CD14-positive monocyte (primary cell): ENCODE data around the gene ANTXR1. TPM values are rescaled to one million over a fixed set of nuclear protein-coding genes. Genes with fewer than 3 reads are reported as not detected.

Experiments
- DNase-seq, 3 donors: peaks; one replicate each; pipeline ENCODE4 v3.0.0-alpha.2; 2011 to 2022
- H2AFZ ChIP-seq: 2 replicates; pipeline ENCODE4 v1.6.0; 2012; ENCODE audit warnings: mild to moderate bottlenecking, low read depth, low read length, inconsistent platforms; ENCODE audit not compliant: insufficient read depth, poor library complexity, severe bottlenecking
- H3K27ac ChIP-seq, 2 donors: 1 replicate in 1 of 2; 2 replicates in 1 of 2; pipeline ENCODE4 v1.5.1; 2012 to 2013; ENCODE audit warnings: low read length in 2 of 2, control low read depth in 1 of 2, inconsistent platforms in 1 of 2, low read depth in 1 of 2, mild to moderate bottlenecking in 1 of 2
- H3K27me3 ChIP-seq, 2 donors: one replicate each; pipeline versions ENCODE4 v1.6.0 to v1.6.1; 2011 to 2013; ENCODE audit warnings: low read length in 2 of 2; ENCODE audit not compliant: control insufficient read depth in 2 of 2, insufficient read depth in 2 of 2
- H3K36me3 ChIP-seq, 2 donors: replicated peaks in 1 of 2; 1 replicate in 1 of 2; 2 replicates in 1 of 2; pipeline versions ENCODE4 v1.5.1 to v1.6.1; 2012 to 2013; ENCODE audit warnings: low read length in 2 of 2, control low read depth in 1 of 2, inconsistent platforms in 1 of 2, mild to moderate bottlenecking in 1 of 2; ENCODE audit not compliant: insufficient read depth in 2 of 2, control insufficient read depth in 1 of 2
- H3K4me1 ChIP-seq, 2 donors: 1 replicate in 1 of 2; 2 replicates in 1 of 2; pipeline versions ENCODE4 v1.5.1 to v1.6.1; 2012 to 2013; ENCODE audit warnings: low read length in 2 of 2, control low read depth in 1 of 2, inconsistent platforms in 1 of 2, mild to moderate bottlenecking in 1 of 2, moderate library complexity in 1 of 2; ENCODE audit not compliant: insufficient read depth in 2 of 2, control insufficient read depth in 1 of 2
- H3K4me2 ChIP-seq: replicated peaks from 2 replicates; pipeline ENCODE3; 2012; ENCODE audit warnings: low read length, moderate library complexity, mild to moderate bottlenecking; ENCODE audit not compliant: poor library complexity, severe bottlenecking; ENCODE audit errors: extremely low read depth
- H3K4me3 ChIP-seq, 3 experiments: fragments of 200-600 bp in 1 of 3; sonication (generic) in 1 of 3; replicated peaks in 1 of 3; 1 replicate in 2 of 3; 2 replicates in 1 of 3; pipeline ENCODE4 v1.5.1; 2011 to 2013; ENCODE audit warnings: low read length in 3 of 3, mild to moderate bottlenecking in 3 of 3, control low read depth in 2 of 3, low read depth in 2 of 3, inconsistent platforms in 1 of 3, moderate library complexity in 1 of 3
- H3K79me2 ChIP-seq: 2 replicates; pipeline ENCODE4 v1.6.0; 2012; ENCODE audit warnings: mild to moderate bottlenecking, control low read depth, inconsistent platforms, low read length, moderate library complexity; ENCODE audit not compliant: insufficient read depth
- H3K9ac ChIP-seq: 2 replicates; pipeline ENCODE4 v1.6.0; 2017; ENCODE audit warnings: low read length, mild to moderate bottlenecking; ENCODE audit not compliant: insufficient read depth, poor library complexity, severe bottlenecking
- H3K9me3 ChIP-seq, 2 donors: replicated peaks in 1 of 2; 1 replicate in 1 of 2; 2 replicates in 1 of 2; pipeline versions ENCODE4 v1.5.1 to v1.6.1; 2012 to 2013; ENCODE audit warnings: low read length in 2 of 2, control low read depth in 1 of 2; ENCODE audit not compliant: control insufficient read depth in 1 of 2, insufficient read depth in 1 of 2
- H4K20me1 ChIP-seq: 2 replicates; pipeline ENCODE4 v1.6.0; 2012; ENCODE audit warnings: mild to moderate bottlenecking, low read length, control low read depth, moderate library complexity; ENCODE audit not compliant: insufficient read depth
- H3K27ac Mint-ChIP-seq, 7 donors: one replicate each; pipeline ENCODE4 v1.8.0; 2020; ENCODE audit warnings: mild to moderate bottlenecking in 7 of 7, mixed read lengths in 7 of 7, moderate library complexity in 6 of 7, inconsistent platforms in 2 of 7
- H3K27me3 Mint-ChIP-seq, 3 donors: one replicate each; pipeline ENCODE4 v1.8.0; 2021 to 2022; ENCODE audit warnings: low read depth in 3 of 3, mild to moderate bottlenecking in 3 of 3, mixed read lengths in 3 of 3, moderate library complexity in 3 of 3, inconsistent platforms in 1 of 3
- H3K36me3 Mint-ChIP-seq, 2 donors: one replicate each; pipeline ENCODE4 v1.8.0; 2020; ENCODE audit warnings: mixed read lengths in 2 of 2, inconsistent platforms in 1 of 2, mild to moderate bottlenecking in 1 of 2
- H3K4me1 Mint-ChIP-seq: one replicate; pipeline ENCODE4 v1.8.0; 2020; ENCODE audit warnings: mild to moderate bottlenecking, mixed read lengths
- H3K4me3 Mint-ChIP-seq, 2 donors: one replicate each; pipeline ENCODE4 v1.8.0; 2020; ENCODE audit warnings: mild to moderate bottlenecking in 2 of 2, mixed read lengths in 2 of 2, moderate library complexity in 1 of 2
- H3K9me3 Mint-ChIP-seq, 7 donors: one replicate each; pipeline ENCODE4 v1.8.0; 2020 to 2022; ENCODE audit warnings: mixed read lengths in 7 of 7, mild to moderate bottlenecking in 6 of 7, moderate library complexity in 6 of 7, inconsistent platforms in 2 of 7
- WGBS: methylation state at CpG from one replicate; pipeline ENCODE4 v1.1.5; 2013; ENCODE audit warnings: missing lambda C conversion rate; ENCODE audit not compliant: insufficient coverage; 5-methylcytosine and 5-hydroxymethylcytosine counted together
- intact Hi-C, 2 donors: fragments of 100-400 bp; cut with micrococcal nuclease; formaldehyde crosslinking; loops; one replicate each; pipeline versions ENCODE4 v1.15.0 to v1.15.1; 2023
- polyA plus RNA-seq, 3 donors: library from polyadenylated mRNA; depleted of rRNA in 1 of 3; unstranded in 2 of 3; stranded (reverse) in 1 of 3; fragments of 300-500 nt in 2 of 3; fragments of >200 nt in 1 of 3; fragmentation: Illumina TruSeq in 2 of 3; gene quantifications; 1 replicate in 2 of 3; 2 replicates in 1 of 3; pipeline ENCODE4 v1.2.3, GENCODE V29; 2012 to 2021
- TF ChIP-seq, protein P1 (sequence below): fragments of 200-600 bp; IDR thresholded peaks from one replicate; pipeline ENCODE4 v1.8.0; 2022; ENCODE audit warnings: antibody characterized with exemption, mild to moderate bottlenecking

Gene ANTXR1
- polyA plus RNA-seq, 3 donors: not detected

DNA sequence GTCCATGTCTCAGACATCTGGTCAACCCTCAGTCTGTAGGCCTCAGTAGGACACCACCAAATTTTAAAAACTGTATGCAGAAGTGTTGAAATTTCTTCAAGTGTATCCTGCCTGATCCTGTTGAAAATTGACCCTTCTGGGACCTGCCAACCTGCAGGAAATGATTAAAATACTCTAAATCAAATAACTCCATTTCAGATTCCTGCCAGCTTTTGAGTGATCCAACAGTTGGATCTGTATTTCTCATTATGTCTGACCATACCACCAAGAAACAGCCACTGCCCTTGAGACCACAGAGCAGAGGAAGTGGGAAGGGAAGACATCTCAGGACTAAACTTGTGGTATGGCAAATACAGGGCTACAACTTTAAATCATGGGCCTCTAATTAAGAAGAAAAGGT is 113.4 kb downstream of the ANTXR1 start:
- no peaks in the 10 kb centered on the region for H3K9me3 ChIP-seq
- H3K27me3 Mint-ChIP-seq: peaks cover 0 to 4% (median 2%) of the 10 kb centered on the region in 3 donors
- no peak overlapping the region for H3K27ac ChIP-seq
- H3K36me3 Mint-ChIP-seq: no peaks in the 10 kb centered on the region
- H3K4me1 Mint-ChIP-seq: no peaks in the 10 kb centered on the region
- DNase-seq: no peak
- no peaks in the 10 kb centered on the region for H3K27me3 ChIP-seq
- no peaks in the 10 kb centered on the region for H3K79me2 ChIP-seq
- intact Hi-C loops: no loop called here
- no peak overlapping the region for H2AFZ ChIP-seq
- H3K4me2 ChIP-seq: no peak overlapping the region
- no peak overlapping the region for H3K9ac ChIP-seq
- H3K9me3 Mint-ChIP-seq: peaks cover 0 to 2% (median 0%) of the 10 kb centered on the region in 7 donors
- H3K4me1 ChIP-seq: no peaks in the 10 kb centered on the region
- no peaks in the 10 kb centered on the region for H3K36me3 ChIP-seq
- no peak overlapping the region for H3K4me3 Mint-ChIP-seq
- H4K20me1 ChIP-seq: no peaks in the 10 kb centered on the region
- TF ChIP-seq, protein P1, sequence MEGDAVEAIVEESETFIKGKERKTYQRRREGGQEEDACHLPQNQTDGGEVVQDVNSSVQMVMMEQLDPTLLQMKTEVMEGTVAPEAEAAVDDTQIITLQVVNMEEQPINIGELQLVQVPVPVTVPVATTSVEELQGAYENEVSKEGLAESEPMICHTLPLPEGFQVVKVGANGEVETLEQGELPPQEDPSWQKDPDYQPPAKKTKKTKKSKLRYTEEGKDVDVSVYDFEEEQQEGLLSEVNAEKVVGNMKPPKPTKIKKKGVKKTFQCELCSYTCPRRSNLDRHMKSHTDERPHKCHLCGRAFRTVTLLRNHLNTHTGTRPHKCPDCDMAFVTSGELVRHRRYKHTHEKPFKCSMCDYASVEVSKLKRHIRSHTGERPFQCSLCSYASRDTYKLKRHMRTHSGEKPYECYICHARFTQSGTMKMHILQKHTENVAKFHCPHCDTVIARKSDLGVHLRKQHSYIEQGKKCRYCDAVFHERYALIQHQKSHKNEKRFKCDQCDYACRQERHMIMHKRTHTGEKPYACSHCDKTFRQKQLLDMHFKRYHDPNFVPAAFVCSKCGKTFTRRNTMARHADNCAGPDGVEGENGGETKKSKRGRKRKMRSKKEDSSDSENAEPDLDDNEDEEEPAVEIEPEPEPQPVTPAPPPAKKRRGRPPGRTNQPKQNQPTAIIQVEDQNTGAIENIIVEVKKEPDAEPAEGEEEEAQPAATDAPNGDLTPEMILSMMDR: no peak
- no peak overlapping the region for H3K27ac Mint-ChIP-seq
- H3K4me3 ChIP-seq: no peak overlapping the region

DNA sequence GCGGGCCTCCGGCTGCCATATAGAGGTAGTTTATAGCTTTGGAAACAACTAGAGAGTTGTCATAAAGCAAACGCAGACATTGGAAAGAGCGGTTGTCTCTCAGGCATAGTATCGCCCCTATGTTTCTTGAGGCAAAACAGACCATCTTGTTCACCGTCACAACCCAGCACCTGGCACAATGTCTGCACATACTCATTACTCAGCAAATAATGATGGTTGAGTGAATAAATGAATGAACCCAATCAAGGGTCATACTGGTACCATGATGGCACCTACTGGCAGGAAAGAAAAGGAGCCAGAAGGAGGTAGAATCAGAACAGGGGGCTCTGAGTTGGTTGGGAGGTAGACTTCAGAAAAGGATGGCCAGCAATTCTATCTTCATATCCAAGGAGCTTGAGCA is 118.5 kb downstream of the ANTXR1 start:
- TF ChIP-seq, protein P1: no peak
- H3K9me3 Mint-ChIP-seq: peaks cover 0 to 2% (median 0%) of the 10 kb centered on the region in 7 donors
- H4K20me1 ChIP-seq: no peaks in the 10 kb centered on the region

More for the DNA sequence above, 118.5 kb downstream of the ANTXR1 start:
- Histone ChIP-seq H3K27ac (no peak overlapping the region), H3K27me3 (peaks cover 0 to 2% of the 10 kb centered on the region in 2 donors), H3K4me2 (no peak overlapping the region), H3K36me3 (no peaks in the 10 kb centered on the region), H3K4me1 (no peaks in the 10 kb centered on the region), H3K4me3 (no peak overlapping the region), H3K9ac (no peak overlapping the region), H2AFZ (no peak overlapping the region), H3K79me2 (no peaks in the 10 kb centered on the region), H3K9me3 (no peaks in the 10 kb centered on the region)
- intact Hi-C loops: no loop called here
- DNase-seq: no peak
- Mint-ChIP-seq H3K4me3 (no peak overlapping the region), H3K27me3 (peaks cover 0 to 2% (median 2%) of the 10 kb centered on the region in 3 donors), H3K36me3 (no peaks in the 10 kb centered on the region), H3K27ac (no peak overlapping the region), H3K4me1 (no peaks in the 10 kb centered on the region)
- no CpG with 5 or more reads among the region's 6 CpGs for WGBS
